Measurements from ENCODE around the gene WDR7.

Gene WDR7

GRCh38 chr18:56884511-56884910, 233.4 kb downstream of the WDR7 start:
- peaks cover 0 to 46% (median 3%) of the 10 kb centered on the region in 11 experiments; a peak in 6 of 22 replicates for H3K36me3 ChIP-seq
- H3K4me3 ChIP-seq = no peak overlapping the region
- TF ChIP-seq Cebpa-rat (IDR thresholded peaks at IDR 0.05) = no peak
- H4K20me1 ChIP-seq = no peaks in the 10 kb centered on the region; a peak in 1 of 22 replicates
- no peaks in the 10 kb centered on the region for H3K27me3 ChIP-seq
- no peaks in the 10 kb centered on the region for H3K4me1 ChIP-seq
- no peak overlapping the region for H3K27ac ChIP-seq
- H3K9me3 ChIP-seq (replicated peaks in 1 of 11) = peaks cover 0 to 12% (median 4%) of the 10 kb centered on the region in 11 experiments; a peak in 9 of 22 replicates
- no peak overlapping the region for H3K4me2 ChIP-seq
- H3K9ac ChIP-seq = no peak overlapping the region

GRCh38 chr18:56888978-56889377, 237.8 kb downstream of the WDR7 start:
- no peak for TF ChIP-seq Cebpa-rat (IDR thresholded peaks at IDR 0.05)
- Histone ChIP-seq H3K9ac (no peak overlapping the region), H3K36me3 (peaks cover 0 to 18% (median under 1%) of the 10 kb centered on the region in 11 experiments; a peak in 5 of 22 replicates), H4K20me1 (no peaks in the 10 kb centered on the region; a peak in 1 of 22 replicates), H3K4me1 (no peaks in the 10 kb centered on the region), H3K27me3 (no peaks in the 10 kb centered on the region), H3K4me2 (no peak overlapping the region), H3K27ac (no peak overlapping the region), H3K9me3 (replicated peaks in 1 of 11) (peaks cover 0 to 7% (median 0%) of the 10 kb centered on the region in 11 experiments; a peak in 3 of 22 replicates), H3K4me3 (no peak overlapping the region)

- no peak for TF ChIP-seq Cebpa-rat (IDR thresholded peaks at IDR 0.05)
- Histone ChIP-seq H3K4me1 (no peaks in the 10 kb centered on the region), H4K20me1 (no peaks in the 10 kb centered on the region; a peak in 1 of 22 replicates), H3K9me3 (replicated peaks in 1 of 11) (peaks cover 0 to 5% (median 0%) of the 10 kb centered on the region in 11 experiments; a peak in 2 of 22 replicates), H3K36me3 (peaks cover 0 to 17% (median 0%) of the 10 kb centered on the region in 11 experiments; a peak in 5 of 22 replicates), H3K27me3 (no peaks in the 10 kb centered on the region), H3K4me3 (no peak overlapping the region), H3K9ac (no peak overlapping the region), H3K27ac (no peak overlapping the region), H3K4me2 (no peak overlapping the region)
These were observed 238.5 kb downstream of the WDR7 start for GRCh38 chr18:56889621-56890020.

GRCh38 chr18:56890632-56891031, 239.5 kb downstream of the WDR7 start:
- Histone ChIP-seq H4K20me1 (no peaks in the 10 kb centered on the region; a peak in 1 of 22 replicates), H3K9me3 (replicated peaks in 1 of 11) (no peaks in the 10 kb centered on the region), H3K9ac (no peak overlapping the region), H3K4me1 (no peaks in the 10 kb centered on the region), H3K36me3 (peaks cover 0 to 13% (median 0%) of the 10 kb centered on the region in 11 experiments; a peak in 1 of 22 replicates), H3K4me2 (no peak overlapping the region), H3K4me3 (no peak overlapping the region), H3K27me3 (no peaks in the 10 kb centered on the region), H3K27ac (no peak overlapping the region)
- TF ChIP-seq Cebpa-rat (IDR thresholded peaks at IDR 0.05) = no peak

GRCh38 chr18:56891116-56891515, 240.0 kb downstream of the WDR7 start:
- H3K36me3 ChIP-seq = peaks cover 0 to 13% (median 0%) of the 10 kb centered on the region in 11 experiments; a peak in 1 of 22 replicates
- no peak overlapping the region for H3K27ac ChIP-seq
- no peak overlapping the region for H3K4me3 ChIP-seq
- H4K20me1 ChIP-seq = no peaks in the 10 kb centered on the region; a peak in 1 of 22 replicates
- H3K4me1 ChIP-seq = no peaks in the 10 kb centered on the region
- H3K4me2 ChIP-seq = no peak overlapping the region
- no peaks in the 10 kb centered on the region for H3K9me3 ChIP-seq (replicated peaks in 1 of 11)
- no peak for TF ChIP-seq Cebpa-rat (IDR thresholded peaks at IDR 0.05)
- no peak overlapping the region for H3K9ac ChIP-seq
- H3K27me3 ChIP-seq = no peaks in the 10 kb centered on the region

GRCh38 chr18:56891870-56892269, 240.7 kb downstream of the WDR7 start:
- Histone ChIP-seq H3K4me1 (no peaks in the 10 kb centered on the region), H3K4me3 (no peak overlapping the region), H3K9ac (no peak overlapping the region), H3K27me3 (no peaks in the 10 kb centered on the region), H3K9me3 (replicated peaks in 1 of 11) (no peaks in the 10 kb centered on the region), H3K27ac (no peak overlapping the region), H3K36me3 (peaks cover 0 to 13% (median 0%) of the 10 kb centered on the region in 11 experiments; a peak in 1 of 22 replicates), H4K20me1 (no peaks in the 10 kb centered on the region; a peak in 1 of 22 replicates), H3K4me2 (no peak overlapping the region)
- TF ChIP-seq Cebpa-rat (IDR thresholded peaks at IDR 0.05) = no peak

- no peaks in the 10 kb centered on the region for H3K4me1 ChIP-seq
- no peak overlapping the region for H3K4me3 ChIP-seq
- no peak overlapping the region for H3K9ac ChIP-seq
- no peak overlapping the region for H3K4me2 ChIP-seq
- H4K20me1 ChIP-seq = no peaks in the 10 kb centered on the region; a peak in 1 of 22 replicates
- H3K36me3 ChIP-seq = no peaks in the 10 kb centered on the region
- H3K27me3 ChIP-seq = no peaks in the 10 kb centered on the region
- H3K9me3 ChIP-seq (replicated peaks in 1 of 11) = no peaks in the 10 kb centered on the region
- H3K27ac ChIP-seq = no peak overlapping the region
- TF ChIP-seq Cebpa-rat (IDR thresholded peaks at IDR 0.05) = no peak
These were observed 246.0 kb downstream of the WDR7 start for GRCh38 chr18:56897122-56897521.

- no peaks in the 10 kb centered on the region for H3K36me3 ChIP-seq
- TF ChIP-seq Cebpa-rat (IDR thresholded peaks at IDR 0.05) = no peak
- no peak overlapping the region for H3K4me3 ChIP-seq
- no peak overlapping the region for H3K4me2 ChIP-seq
- no peaks in the 10 kb centered on the region for H3K9me3 ChIP-seq (replicated peaks in 1 of 11)
- H3K4me1 ChIP-seq = no peaks in the 10 kb centered on the region
- no peak overlapping the region for H3K27ac ChIP-seq
- H3K9ac ChIP-seq = no peak overlapping the region
- no peaks in the 10 kb centered on the region for H3K27me3 ChIP-seq
- no peaks in the 10 kb centered on the region; a peak in 1 of 22 replicates for H4K20me1 ChIP-seq
These were observed 248.5 kb downstream of the WDR7 start for GRCh38 chr18:56899660-56900059.

GRCh38 chr18:56900195-56901094, 249.3 kb downstream of the WDR7 start:
- TF ChIP-seq Cebpa-rat (IDR thresholded peaks at IDR 0.05) = no peak
- Histone ChIP-seq H3K36me3 (no peaks in the 10 kb centered on the region), H3K9me3 (replicated peaks in 1 of 11) (no peaks in the 10 kb centered on the region), H3K4me1 (no peaks in the 10 kb centered on the region), H3K27ac (no peak overlapping the region), H3K9ac (no peak overlapping the region), H4K20me1 (no peaks in the 10 kb centered on the region; a peak in 1 of 22 replicates), H3K4me2 (no peak overlapping the region), H3K4me3 (no peak overlapping the region), H3K27me3 (no peaks in the 10 kb centered on the region)

Data from BLaER1 treated with 17β-estradiol and CSF1 and Interleukin-3, amounts not matched to agents 10 nM and 100 nM (cell line).